Measurements from ENCODE around the gene KCNIP3.

Gene KCNIP3

GRCh38 chr2:95294579-95295250 lies 2.4 kb upstream of the KCNIP3 start:
- no peak for DNase-seq (ENCODE audit: low read depth)

DNA sequence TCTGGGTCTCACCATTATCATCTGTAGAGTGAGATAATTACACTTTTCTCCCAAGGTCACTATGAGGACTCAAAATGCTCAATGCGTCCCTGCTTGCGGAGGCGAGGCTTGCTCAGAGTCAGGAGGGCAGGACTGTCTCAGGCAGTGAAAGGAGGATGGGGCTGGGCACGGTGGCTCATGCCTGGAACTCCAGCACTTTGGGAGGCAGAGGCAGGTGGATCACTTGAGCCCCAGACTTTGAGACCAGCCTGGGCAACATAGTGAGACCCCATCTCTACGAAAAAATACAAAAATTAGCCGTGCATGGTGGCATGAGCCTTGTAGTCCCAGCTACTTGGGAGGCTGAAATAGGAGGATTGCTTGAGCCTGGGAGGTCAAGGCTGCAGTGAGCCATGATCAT lies 1.8 kb upstream of the KCNIP3 start:
- no peak for DNase-seq (ENCODE audit: low read depth)

DNA sequence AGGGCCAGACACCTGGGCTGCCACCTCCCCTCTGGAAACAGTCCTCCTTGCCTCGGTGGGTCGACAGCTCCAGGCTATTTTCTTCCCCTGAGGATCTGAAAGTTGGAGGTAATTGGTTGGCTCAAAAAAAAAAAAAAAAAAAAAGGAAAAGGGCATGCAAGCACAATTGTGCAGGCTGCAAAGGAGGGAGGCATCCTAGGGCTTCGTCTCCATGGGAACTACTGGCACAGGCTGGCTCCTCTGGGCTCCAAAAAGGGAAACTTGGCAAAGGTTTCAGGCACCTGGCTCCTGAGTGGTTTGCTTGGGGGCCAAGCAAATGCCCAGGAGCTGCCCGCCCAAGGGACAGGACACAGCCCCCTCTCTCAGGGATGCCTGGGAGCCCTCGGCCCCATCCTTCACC lies 1.1 kb upstream of the KCNIP3 start:
- DNase-seq (ENCODE audit: low read depth) = no peak

DNA sequence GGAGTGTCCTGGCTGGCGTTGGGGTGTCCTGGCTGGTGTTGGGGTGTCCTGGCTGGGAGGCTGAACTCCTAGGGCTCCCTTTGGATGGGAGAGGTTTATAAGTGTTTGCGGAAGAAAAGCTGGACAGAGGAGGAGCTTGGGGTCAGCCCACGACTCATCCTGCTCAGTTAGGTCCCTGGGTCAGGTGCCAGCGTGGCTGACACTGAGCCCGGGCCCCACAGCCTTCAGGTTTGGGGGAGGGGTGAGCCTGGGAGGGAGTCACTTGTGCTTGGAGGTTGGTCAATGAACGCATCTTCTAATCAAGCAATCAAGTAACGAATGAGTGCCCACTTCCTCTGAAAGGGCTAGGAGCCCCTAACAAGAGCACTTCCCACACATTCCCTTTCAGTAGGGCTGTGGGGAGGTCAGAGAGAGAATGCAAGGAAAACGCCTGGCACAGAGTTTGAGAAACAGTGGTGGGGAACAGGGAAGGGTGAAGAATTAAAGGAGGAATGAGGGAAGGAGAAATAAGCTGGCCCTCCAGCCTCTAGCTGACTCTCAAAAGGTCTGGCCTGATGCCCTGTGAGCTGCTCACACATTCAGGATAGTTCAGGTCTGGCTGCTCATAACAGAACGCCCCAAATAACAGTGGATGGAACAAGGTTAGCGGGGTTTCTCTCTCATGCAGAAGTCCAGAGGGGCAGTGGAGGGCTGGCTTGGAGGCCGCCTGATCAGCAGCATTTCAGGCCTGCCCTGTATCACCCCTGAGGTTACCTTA lies 670 bp downstream of the KCNIP3 start:
- no peak for DNase-seq (ENCODE audit: low read depth)

GRCh38 chr2:95298486-95299111 lies 1.5 kb downstream of the KCNIP3 start:
- no peak for DNase-seq (ENCODE audit: low read depth)

GRCh38 chr2:95299961-95300360 lies 2.8 kb downstream of the KCNIP3 start:
- no peak for DNase-seq (ENCODE audit: low read depth)

GRCh38 chr2:95300450-95300849 lies 3.3 kb downstream of the KCNIP3 start:
- DNase-seq (ENCODE audit: low read depth) = no peak

DNA sequence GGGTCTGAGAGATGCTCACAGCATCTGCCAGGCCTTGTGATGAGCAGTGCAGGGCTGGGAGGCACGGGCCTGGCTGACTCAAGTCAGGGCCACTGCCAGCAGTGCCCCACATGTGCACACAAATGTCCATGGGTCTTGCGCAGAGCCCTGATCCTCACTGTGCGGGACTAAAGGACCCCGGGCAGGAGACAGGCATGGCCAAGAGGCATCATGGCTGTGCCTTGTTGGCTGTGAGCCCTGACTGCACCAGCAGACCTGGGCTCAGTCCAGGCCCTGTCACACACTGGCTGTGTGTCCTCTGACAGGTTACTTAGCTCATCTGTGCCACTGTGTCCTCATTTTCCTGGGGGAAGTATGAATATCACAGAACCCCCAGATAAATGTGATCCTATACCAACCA lies 4.0 kb downstream of the KCNIP3 start:
- DNase-seq (ENCODE audit: low read depth) = no peak

GRCh38 chr2:95301876-95302641 lies 4.9 kb downstream of the KCNIP3 start:
- DNase-seq (ENCODE audit: low read depth) = no peak

- DNase-seq (ENCODE audit: low read depth) = no peak
These were observed 6.2 kb downstream of the KCNIP3 start for GRCh38 chr2:95303191-95303919.

DNA sequence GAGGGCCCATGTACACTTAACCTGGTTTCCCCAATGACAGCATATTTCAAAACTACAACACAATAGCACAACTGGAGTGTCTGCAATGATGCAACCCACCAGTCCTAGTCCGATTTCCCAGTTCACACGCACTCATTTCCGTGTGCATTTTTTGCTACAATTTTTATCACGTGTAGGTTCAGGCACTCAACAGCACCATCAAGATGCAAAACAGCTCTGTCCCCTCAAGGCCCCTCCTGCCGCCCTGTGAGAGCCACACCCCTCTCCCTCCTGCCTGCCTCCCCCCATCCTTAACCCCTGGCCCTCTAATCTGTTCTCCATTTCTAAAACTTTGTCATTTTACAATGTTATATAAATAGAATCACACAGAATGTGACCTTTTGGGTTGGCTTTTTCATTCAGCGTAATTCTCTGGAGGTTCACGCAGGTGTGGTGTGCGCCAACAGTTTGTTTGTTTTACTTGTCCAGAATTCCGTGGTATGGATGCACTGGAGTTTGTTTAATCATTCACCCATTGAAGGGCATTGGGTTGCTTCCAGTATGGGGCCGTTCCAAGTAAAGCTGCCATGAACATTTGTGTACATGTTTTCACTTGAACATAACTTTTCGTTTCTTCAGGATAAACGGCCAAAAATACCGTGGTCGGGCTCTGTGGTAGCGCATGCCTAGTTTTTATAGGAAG lies 8.4 kb downstream of the KCNIP3 start:
- peak; percentile 20 for DNase-seq (ENCODE audit: low read depth)

GRCh38 chr2:95306336-95306895 lies 9.3 kb downstream of the KCNIP3 start:
- DNase-seq (ENCODE audit: low read depth) = no peak

GRCh38 chr2:95307036-95307435 lies 9.9 kb downstream of the KCNIP3 start:
- no peak for DNase-seq (ENCODE audit: low read depth)

GRCh38 chr2:95307878-95308277 lies 10.7 kb downstream of the KCNIP3 start:
- no peak for DNase-seq (ENCODE audit: low read depth)

- no peak for DNase-seq (ENCODE audit: low read depth)
These were observed 11.4 kb downstream of the KCNIP3 start for GRCh38 chr2:95308426-95308990.

DNA sequence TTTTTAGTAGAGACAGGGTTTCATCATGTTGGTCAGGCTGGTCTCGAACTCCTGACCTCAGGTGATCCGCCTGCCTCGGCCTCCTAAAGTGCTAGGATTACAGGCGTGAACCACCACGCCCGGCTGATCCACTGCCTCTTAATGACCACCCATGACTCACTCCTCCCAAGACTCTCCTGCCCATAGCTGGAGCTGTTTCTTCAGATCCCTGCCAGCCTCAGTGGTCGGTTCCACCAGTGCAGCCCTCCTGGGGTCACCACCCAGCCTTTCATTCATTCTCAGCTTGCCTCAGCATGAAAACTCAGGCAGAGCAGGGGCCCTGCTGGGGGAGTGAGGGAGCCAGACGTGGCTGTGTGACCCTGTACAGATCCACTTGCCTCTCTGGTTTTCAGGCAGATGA lies 12.5 kb downstream of the KCNIP3 start:
- no peak for DNase-seq (ENCODE audit: low read depth)

- DNase-seq (ENCODE audit: low read depth) = no peak
These were observed 13.1 kb downstream of the KCNIP3 start for GRCh38 chr2:95310216-95310615.

GRCh38 chr2:95310651-95311050 lies 13.5 kb downstream of the KCNIP3 start:
- no peak for DNase-seq (ENCODE audit: low read depth)

DNA sequence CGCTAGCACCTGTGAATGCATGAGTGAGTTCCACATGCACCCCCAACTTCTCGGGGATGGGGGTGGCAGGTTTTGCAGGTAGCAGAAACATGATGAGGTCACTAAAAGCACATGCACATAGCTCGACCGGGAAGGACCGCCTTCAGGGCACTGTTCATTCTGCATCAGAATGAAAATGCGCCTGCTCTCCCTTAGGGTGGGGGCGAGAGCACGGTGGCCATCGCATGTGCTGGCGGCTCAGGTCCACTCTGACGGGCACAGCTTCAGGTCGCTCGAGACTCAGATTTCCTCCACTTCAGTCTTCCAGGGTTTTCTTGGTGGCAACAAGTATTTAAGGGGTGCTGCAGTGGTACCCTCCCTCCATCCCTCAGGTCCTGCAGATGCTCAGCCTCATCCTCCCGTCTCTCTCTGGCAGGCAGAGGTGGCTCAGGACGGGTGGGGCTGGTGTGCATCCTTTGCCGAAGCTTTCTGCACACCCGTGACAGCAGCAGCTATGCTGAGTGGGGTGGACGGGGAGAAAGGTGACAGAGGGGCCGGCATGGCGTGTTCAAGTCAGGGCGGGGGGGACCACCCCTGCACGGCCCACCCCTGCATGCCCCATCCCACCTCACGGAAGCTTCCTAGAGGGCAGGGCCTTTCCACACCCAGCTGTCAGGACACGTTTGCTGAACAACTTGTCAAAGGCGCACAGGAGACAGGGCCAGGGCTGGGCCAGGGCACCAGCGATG lies 14.8 kb downstream of the KCNIP3 start:
- no peak for DNase-seq (ENCODE audit: low read depth)
